WI38 (cell line): ENCODE results near the gene ARAP3.
A peak's percentile ranks its signal among the peaks of the same experiment; 100 is the strongest.

Source experiments
- H3K4me3 ChIP-seq: 2 replicates; pipeline ENCODE4 v1.5.1; 2011; ENCODE audit warnings: low read depth, mild to moderate bottlenecking, control low read depth, low read length
- TF ChIP-seq, protein P1 (sequence below): IDR thresholded peaks from 2 replicates; pipeline ENCODE4 v1.5.1; 2012; ENCODE audit warnings: low read depth, mild to moderate bottlenecking, control low read depth, low read length

The ARAP3 gene

DNA sequence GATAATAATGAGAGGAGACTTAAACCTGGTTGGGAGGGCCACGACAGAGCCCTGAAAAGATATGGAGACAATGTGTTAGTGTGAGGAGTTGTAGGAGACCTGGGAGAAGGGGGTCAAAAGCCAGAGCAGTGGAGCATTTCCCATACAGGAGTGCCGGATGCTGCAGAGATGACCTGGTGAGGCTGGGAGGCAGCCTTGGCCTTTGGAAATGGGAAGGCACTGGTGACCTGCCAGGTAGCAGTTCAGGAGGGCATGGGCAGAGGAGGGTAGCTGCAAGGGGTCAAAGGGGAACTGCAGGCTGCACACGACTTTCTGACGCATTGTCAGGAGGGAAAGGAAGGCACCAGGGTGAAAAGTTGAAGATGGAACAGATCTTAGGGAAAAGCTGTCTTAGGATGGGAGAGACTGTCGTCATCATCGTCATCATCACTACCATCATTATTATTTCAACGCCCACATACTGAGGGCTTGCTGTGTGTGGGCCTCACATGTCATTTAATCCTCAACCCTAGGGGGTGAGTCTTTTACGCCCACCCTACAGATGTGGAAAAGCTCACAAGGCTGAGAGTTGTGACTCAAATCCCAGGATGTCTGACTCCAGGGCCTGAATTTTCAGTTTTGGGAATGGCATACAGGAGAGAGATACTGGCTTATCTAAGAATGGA is 13.3 kb downstream of the ARAP3 start:
- TF ChIP-seq, protein P1, sequence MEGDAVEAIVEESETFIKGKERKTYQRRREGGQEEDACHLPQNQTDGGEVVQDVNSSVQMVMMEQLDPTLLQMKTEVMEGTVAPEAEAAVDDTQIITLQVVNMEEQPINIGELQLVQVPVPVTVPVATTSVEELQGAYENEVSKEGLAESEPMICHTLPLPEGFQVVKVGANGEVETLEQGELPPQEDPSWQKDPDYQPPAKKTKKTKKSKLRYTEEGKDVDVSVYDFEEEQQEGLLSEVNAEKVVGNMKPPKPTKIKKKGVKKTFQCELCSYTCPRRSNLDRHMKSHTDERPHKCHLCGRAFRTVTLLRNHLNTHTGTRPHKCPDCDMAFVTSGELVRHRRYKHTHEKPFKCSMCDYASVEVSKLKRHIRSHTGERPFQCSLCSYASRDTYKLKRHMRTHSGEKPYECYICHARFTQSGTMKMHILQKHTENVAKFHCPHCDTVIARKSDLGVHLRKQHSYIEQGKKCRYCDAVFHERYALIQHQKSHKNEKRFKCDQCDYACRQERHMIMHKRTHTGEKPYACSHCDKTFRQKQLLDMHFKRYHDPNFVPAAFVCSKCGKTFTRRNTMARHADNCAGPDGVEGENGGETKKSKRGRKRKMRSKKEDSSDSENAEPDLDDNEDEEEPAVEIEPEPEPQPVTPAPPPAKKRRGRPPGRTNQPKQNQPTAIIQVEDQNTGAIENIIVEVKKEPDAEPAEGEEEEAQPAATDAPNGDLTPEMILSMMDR = no peak
- H3K4me3 ChIP-seq = no peak overlapping the region

GRCh38 chr5:141665995-141666940 is 15.8 kb downstream of the ARAP3 start:
- TF ChIP-seq, protein P1 = no peak
- H3K4me3 ChIP-seq = no peak overlapping the region

GRCh38 chr5:141664733-141665461 is 17.1 kb downstream of the ARAP3 start:
- no peak overlapping the region for H3K4me3 ChIP-seq
- TF ChIP-seq, protein P1 = peak; percentile 89

GRCh38 chr5:141663506-141663905 is 18.5 kb downstream of the ARAP3 start:
- TF ChIP-seq, protein P1 = no peak
- H3K4me3 ChIP-seq = no peak overlapping the region

- TF ChIP-seq, protein P1 = no peak
- H3K4me3 ChIP-seq = no peak overlapping the region
Measured at GRCh38 chr5:141662028-141662427, 20.0 kb downstream of the ARAP3 start.

DNA sequence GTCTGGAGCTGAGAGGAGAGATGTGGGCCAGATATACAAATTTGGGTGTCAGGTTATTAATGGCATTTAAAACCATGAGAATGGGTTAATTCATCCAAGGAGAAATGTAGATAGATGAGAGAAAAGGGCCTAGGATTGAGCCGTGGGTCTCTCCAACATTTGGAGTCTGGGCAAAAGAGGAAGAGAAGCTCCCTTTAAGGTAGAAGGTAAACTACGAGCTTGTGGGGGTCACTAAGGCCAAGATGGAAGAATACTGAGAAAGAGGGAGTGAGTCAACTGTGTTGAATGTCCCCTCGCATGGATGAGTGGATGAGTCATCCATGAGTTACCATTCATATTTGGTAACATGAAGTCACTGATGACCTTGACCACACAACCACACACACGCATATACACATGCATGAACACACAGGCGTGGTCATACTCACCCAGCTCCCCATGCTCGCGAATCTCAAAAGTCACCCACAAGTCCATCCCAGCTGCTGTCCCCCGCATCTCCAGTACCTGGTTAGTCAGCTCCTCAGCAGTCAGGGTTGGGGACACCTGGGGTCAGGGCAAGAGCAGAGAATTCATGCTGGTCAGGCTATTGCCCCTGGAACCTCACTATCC is 24.0 kb downstream of the ARAP3 start:
- TF ChIP-seq, protein P1 = no peak
- H3K4me3 ChIP-seq = no peak overlapping the region
